GM19452 (cell line): ENCODE measurements around the gene THOC6.

ENCODE experiments used
- ATAC-seq: cut with Tn5 transposase; IDR thresholded peaks from one replicate; pipeline ENCODE4 v1.9.1; 2021; ENCODE audit not compliant: unreplicated experiment

THOC6 gene

GRCh38 chr16:3023669-3024478 is at the start of gene THOC6, which contains the start of gene HCFC1R1:
Gene THOC6 (plus strand): TSS chr16:3024035. CDS start chr16:3024327, 292 bp downstream.
Gene HCFC1R1 (minus strand): TSS chr16:3023942. CDS start chr16:3023941, 1 bp downstream.
- peak; percentile 70 for ATAC-seq

GRCh38 chr16:2974319-2975056 is 49.3 kb upstream of the THOC6 start:
- no peak for ATAC-seq

- ATAC-seq, result no peak
Measured at GRCh38 chr16:2975161-2975795, 48.6 kb upstream of the THOC6 start.

GRCh38 chr16:2976201-2976600 is 47.6 kb upstream of the THOC6 start:
- ATAC-seq, result no peak

GRCh38 chr16:2976673-2977072 is 47.2 kb upstream of the THOC6 start:
- no peak for ATAC-seq

GRCh38 chr16:2977440-2977839 is 46.4 kb upstream of the THOC6 start:
- no peak for ATAC-seq

GRCh38 chr16:2979669-2980226 is 44.1 kb upstream of the THOC6 start:
- ATAC-seq, result no peak

- peak; percentile 78 for ATAC-seq
Measured at GRCh38 chr16:2980227-2981176, 43.3 kb upstream of the THOC6 start, which contains the start of gene PKMYT1. Gene PKMYT1 (minus strand): TSS chr16:2980446. CDS start chr16:2979657, 789 bp downstream.

GRCh38 chr16:2981177-2981898 is 42.5 kb upstream of the THOC6 start:
- ATAC-seq, result no peak

- no peak for ATAC-seq
Measured at GRCh38 chr16:2981899-2982250, 42.0 kb upstream of the THOC6 start.

- ATAC-seq, result no peak
Measured at GRCh38 chr16:2982402-2982801, 41.4 kb upstream of the THOC6 start.

- no peak for ATAC-seq
Measured at GRCh38 chr16:2983706-2984136, 40.1 kb upstream of the THOC6 start.

- no peak for ATAC-seq
Measured at GRCh38 chr16:2985462-2985861, 38.4 kb upstream of the THOC6 start.

- no peak for ATAC-seq
Measured at GRCh38 chr16:2985893-2986355, 37.9 kb upstream of the THOC6 start.

GRCh38 chr16:2986623-2987188 is 37.1 kb upstream of the THOC6 start:
- no peak for ATAC-seq

- no peak for ATAC-seq
Measured at GRCh38 chr16:2987286-2987685, 36.5 kb upstream of the THOC6 start.

- no peak for ATAC-seq
Measured at GRCh38 chr16:2987833-2988232, 36.0 kb upstream of the THOC6 start.

- ATAC-seq, result no peak
Measured at GRCh38 chr16:2988590-2989099, 35.2 kb upstream of the THOC6 start.

GRCh38 chr16:2990891-2991290 is 32.9 kb upstream of the THOC6 start:
- no peak for ATAC-seq
